Measurements from ENCODE around the gene NCAM2.

The NCAM2 gene

DNA sequence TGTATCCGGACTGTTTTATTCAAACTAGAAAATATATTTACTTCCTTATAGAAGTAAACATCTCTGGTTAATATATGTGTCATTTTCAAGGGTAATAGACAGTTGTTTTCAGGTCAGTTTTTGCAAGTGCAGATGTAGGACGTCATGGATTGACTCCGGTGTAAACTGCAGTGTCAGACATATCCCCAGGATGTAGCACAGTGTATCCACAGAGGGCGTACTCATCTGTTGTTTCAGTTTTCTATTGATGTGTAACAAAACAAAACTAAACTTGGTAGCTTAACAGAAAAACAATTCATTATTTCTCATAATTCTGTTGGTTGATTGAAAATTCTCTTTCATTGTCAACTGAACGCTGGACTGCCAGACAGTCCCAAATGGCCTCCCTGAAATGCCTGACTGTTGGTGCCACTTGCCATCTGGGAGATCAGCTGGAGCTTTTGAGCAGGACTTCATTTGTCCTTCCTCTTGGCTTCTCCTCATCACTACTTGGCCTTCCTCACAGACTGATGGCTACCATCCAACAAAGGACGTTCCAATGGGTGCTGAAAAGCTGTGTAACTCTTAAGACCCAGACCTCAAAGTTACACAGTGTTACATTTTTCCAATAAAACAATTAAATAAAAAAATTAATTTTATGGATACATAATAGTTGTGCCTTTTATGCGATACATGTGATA lies 181.6 kb downstream of the NCAM2 start:
- DNase-seq = no peak

DNA sequence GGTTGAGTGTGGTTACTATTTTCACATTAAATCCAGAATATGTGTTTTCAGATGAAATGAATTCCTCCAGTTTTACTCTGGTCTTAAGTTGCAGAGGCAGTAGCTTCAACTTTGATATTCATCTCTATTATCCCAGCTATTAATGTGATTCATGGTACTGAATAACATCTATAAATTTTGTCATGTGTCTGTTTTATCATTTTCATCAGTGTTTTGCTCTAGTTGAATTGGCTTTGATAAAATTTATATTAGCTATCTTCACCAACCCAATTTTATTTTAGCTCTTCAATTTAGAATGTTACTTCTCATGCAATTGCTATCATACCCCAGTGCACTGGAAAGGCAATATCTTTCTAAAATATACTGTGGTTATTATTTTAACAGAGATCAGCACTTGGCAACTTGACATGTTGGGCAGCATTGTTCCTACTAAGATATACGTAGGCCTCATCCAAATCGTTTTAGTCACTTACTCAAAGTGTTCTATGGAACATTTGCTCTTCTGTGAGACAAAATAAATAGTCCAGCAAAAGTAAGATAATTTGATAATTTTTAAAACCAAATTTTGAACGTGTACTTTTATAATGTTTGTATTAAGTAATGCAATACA lies 184.3 kb downstream of the NCAM2 start:
- DNase-seq = no peak

- no peak for DNase-seq
Observed at GRCh38 chr21:21183092-21183491, 184.9 kb downstream of the NCAM2 start.

- DNase-seq = no peak
Observed at GRCh38 chr21:21184771-21185528, 186.7 kb downstream of the NCAM2 start.

DNA sequence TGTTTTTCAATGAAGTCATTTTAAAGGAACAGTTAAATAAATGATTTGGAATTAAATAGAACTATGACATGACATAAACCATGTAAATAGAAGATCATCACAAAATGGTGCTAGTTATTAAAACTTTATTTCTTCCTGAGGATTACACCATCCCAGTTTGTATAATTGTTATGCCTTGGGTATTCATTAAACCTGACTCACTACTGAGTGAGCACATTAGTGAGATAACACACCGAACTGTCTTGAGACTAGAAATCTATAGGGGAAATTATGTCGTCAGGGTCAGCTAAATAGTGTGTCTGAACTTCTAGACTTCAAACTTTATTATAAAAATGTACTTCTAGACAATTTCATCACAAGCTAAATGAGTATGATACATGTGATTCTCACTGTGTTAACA lies 189.4 kb downstream of the NCAM2 start:
- DNase-seq = no peak

- DNase-seq = no peak
Observed at GRCh38 chr21:21188513-21189195, 190.4 kb downstream of the NCAM2 start.

DNA sequence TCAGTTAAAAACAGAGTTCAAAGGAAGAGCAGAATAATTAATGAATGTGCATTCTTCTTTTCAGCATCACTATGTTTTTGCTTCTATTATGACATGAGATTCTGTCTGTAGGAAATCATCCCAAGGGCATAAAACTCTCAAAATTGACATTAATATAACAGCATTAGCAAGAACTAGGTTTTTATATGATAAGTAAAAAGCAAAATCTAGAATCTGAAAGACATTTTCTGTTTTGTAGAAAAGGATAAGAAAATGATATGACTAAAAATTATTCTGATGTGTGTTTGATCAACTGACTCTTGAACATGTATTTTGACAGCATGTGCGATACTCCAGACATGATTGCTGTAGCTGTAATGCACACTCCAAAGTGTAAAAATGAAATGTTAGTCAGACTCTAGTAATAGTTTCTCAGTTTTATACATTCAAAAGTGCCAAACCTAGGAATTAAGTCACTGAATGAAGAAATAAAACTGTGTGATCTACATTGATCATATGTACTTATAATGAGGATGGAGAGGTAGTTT lies 197.3 kb downstream of the NCAM2 start:
- DNase-seq = no peak

- DNase-seq = no peak
Observed at GRCh38 chr21:21196087-21196486, 197.9 kb downstream of the NCAM2 start.

- no peak for DNase-seq
Observed at GRCh38 chr21:21196848-21197247, 198.6 kb downstream of the NCAM2 start.

- DNase-seq = no peak
Observed at GRCh38 chr21:21199342-21200102, 201.3 kb downstream of the NCAM2 start.

DNA sequence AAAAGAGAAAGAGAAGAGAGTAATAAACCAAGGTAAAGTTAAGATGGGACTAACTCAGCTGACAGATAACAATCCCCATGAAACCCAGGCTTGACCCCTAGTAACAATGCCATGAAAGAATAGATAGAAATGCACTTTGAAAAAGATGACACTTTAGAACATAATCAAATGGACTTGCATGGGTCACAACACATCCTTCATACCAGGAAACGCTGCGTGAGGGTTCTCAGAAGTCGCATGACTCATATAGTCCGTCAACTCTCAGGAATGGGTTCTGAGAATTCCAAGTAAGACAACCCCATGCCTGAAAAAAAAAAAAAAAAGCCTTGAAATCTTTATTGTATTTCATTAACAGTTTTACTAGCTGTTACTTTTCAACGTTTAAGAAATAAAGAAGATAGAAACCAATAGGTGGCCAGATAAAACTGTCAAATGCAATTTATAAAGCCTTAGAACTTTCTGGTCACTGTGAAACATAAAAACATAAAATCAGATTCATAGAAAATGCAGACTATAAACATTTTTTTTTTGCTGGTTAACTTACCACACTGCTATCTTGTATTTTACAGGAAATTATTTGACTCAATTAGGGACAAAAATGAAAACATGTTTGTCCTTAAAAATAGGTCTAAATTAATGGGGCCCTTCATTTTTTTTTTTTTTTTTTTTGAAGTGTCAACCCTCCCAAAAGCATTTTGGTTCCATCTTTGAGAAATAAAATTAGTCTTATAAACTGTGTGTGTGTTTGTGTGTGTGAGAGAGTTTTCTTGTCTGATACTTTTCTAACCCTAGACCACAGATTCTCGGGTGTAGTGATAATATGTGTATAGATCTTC lies 202.1 kb downstream of the NCAM2 start:
- DNase-seq = no peak

DNA sequence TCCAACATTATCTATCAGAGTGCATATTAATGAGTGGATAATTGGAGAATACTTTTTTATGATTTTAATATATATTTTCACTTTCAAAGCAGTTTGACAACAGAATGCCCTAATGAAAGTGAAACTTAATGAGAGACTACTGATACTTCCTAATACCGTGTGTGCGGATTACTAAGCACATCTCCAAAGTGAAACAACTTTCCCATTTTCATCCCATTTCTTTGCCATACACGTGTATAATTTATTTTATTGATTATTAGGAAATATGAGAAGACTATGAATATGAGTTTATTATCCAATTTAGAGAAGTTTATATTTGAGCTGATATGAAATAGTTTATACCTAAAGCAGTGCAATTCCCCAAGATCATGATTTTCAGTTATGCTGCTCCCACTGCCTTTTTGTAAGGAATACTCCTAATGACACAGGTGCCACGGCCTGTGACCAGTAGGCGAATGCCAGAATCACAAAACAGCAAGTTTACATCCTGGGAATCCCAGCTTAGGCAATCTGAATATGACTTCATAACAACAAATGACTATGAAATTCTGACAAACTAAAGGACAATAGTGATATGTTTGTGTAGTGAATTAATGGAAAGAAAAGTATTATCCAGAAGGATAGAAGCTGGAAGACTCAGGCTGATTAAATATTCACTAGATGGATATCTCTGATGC lies 202.9 kb downstream of the NCAM2 start:
- DNase-seq = no peak

DNA sequence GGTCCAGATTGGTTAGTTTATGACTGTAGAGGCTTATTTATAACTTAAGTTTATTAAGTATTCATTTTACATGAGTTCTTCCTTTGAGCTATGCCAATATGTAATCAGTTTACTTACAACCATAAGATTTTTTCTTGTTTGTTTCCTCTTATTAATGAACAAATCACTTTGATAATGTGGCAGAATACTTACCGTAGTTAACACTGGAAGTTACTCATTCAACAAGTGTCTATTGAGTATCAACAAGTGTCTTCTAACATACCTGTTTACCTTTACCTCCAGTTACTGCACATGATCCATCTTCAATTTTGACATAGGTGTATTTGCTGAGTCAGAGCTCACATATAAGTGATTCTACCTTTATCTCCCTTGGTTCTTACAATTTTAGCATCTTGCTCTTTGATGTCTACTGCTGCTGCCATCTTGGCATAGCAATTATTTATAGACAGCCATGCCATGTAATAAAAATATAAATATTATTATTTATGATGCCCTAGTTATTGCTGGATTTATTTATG lies 205.7 kb downstream of the NCAM2 start:
- no peak for DNase-seq

DNA sequence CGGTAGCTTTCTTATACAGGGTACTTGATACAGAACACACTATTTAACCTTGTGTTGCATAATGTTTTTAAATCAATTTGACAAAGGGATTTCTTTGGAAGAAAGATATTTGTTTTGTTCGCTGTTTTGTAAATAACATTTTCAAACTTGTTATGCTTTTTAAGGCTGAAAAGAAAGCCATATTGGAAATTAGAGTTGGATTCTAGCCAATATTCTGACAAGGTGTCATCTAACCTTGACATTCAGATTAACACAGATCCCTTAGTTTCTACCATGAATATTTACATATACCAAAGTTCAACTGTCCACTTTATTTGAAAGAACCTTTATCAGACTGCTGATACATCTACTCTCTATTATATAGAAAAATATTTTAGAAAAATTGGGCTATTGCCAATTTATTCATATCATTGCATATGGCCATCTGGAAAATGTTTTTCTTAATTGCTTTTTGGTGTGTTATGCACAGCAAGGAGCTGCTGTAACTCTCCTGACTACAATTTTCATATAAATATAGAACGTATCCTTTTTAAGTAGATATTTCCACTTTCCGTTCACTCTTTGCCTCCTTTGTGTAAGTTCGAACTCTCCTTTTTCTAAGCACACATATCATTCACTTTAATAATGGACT lies 206.3 kb downstream of the NCAM2 start:
- no peak for DNase-seq

DNA sequence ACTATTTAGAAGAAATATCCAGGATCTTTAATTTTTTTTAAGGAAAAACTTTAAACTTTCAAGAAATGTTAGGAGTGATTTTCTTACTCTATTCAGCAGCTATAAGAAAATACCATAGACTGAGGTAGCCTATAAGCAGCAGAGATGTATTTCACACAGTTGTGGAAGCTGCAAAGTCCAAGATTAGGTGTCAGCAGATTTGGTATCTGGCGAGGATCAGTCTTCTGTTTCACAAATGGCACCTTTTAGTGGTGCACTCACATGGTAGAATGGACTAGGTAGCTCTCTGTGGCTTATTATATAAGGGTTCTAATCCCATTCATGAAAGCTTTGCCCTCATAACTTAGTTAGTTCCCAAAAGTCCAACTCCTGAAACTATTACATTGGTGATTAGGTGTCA lies 207.4 kb downstream of the NCAM2 start:
- no peak for DNase-seq

DNA sequence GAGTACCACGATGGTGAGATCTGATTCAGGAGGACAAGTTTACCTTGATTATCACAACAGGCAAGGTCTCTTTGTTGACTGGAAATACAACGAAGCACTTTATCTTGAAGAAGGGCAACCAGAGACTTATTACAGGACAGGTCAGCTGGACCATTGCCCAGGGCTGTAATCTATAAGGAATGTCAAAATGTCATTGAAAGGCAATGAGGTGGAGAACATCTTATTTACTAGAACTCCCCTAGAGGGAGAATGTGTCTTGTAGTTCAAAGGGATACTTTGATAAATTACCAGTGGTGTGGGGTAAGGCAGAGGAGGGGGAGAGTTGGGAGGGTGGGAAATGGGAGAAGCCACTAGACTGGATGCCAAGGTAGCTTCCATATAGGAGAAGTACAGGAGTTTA lies 212.3 kb downstream of the NCAM2 start:
- DNase-seq = no peak

GRCh38 chr21:21213297-21213696 lies 215.1 kb downstream of the NCAM2 start:
- no peak for DNase-seq

GRCh38 chr21:21216047-21216446 lies 217.8 kb downstream of the NCAM2 start:
- DNase-seq = no peak

DNA sequence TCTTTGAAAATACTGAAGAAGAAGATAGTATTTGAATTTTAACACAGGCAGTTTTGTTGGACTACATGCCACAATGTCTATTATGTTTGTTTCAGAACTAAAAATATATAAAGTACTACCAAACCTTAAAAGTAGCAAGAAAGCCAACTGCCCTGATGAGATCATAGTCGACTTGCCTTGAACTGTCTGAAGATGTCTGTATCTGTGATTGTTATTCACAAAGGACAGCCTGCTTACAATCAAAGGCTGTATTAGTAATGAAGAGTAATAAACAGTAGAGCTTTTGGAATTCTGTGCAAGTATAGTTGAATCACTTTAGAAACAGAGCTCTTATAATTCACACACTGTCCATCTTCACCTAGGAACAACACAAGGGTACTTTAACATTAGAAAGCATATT lies 228.3 kb downstream of the NCAM2 start:
- DNase-seq = no peak

- DNase-seq = no peak
Observed at GRCh38 chr21:21230672-21231071, 232.5 kb downstream of the NCAM2 start.

All from T-helper 9 cell (primary cell).